GM18519 (cell line): Measurements from ENCODE around the gene MPHOSPH10.
"Not testable (repeated sequence)": the region's sequence is repeated elsewhere in the genome, so short reads cannot be mapped to it uniquely, and the experiment has no call there.

ENCODE experiments used
- ATAC-seq: cut with Tn5 transposase; IDR thresholded peaks from one replicate; pipeline ENCODE4 v1.9.1; 2021; ENCODE audit warnings: mild to moderate bottlenecking, moderate library complexity; ENCODE audit not compliant: unreplicated experiment, low FRiP score

Gene MPHOSPH10

GRCh38 chr2:71166812-71167211 is 36.4 kb downstream of the MPHOSPH10 start:
- no peak for ATAC-seq

- no peak for ATAC-seq
Measured at GRCh38 chr2:71173096-71173495, 42.7 kb downstream of the MPHOSPH10 start.

- ATAC-seq, result no peak
Measured at GRCh38 chr2:71174207-71174606, 43.8 kb downstream of the MPHOSPH10 start.

- not testable (repeated sequence) for ATAC-seq
Measured at GRCh38 chr2:71178836-71179235, 48.4 kb downstream of the MPHOSPH10 start.

GRCh38 chr2:71181316-71181715 is 50.9 kb downstream of the MPHOSPH10 start:
- ATAC-seq, result no peak

- not testable (repeated sequence) for ATAC-seq
Measured at GRCh38 chr2:71183306-71184115, 53.1 kb downstream of the MPHOSPH10 start.

- no peak for ATAC-seq
Measured at GRCh38 chr2:71186973-71187372, 56.5 kb downstream of the MPHOSPH10 start.

- no peak for ATAC-seq
Measured at GRCh38 chr2:71187589-71187988, 57.2 kb downstream of the MPHOSPH10 start.

- ATAC-seq, result no peak
Measured at GRCh38 chr2:71190656-71191569, 60.5 kb downstream of the MPHOSPH10 start.

- ATAC-seq, result no peak
Measured at GRCh38 chr2:71191570-71191943, 61.1 kb downstream of the MPHOSPH10 start.
